SU-DHL-6 (cell line): Measurements from ENCODE around the gene CCDC182.

Experiments
- H2AFZ ChIP-seq: fragments of 200-600 bp; sonication (generic); 2 replicates; pipeline ENCODE4 v1.6.1; 2014; ENCODE audit warnings: low read depth, mild to moderate bottlenecking, moderate library complexity, mixed read lengths, antibody characterized with exemption, low read length; ENCODE audit not compliant: severe bottlenecking
- H3F3A ChIP-seq: fragments of 200-600 bp; shearing (Covaris generic); 2 replicates; pipeline ENCODE4 v1.6.0; 2016; ENCODE audit warnings: antibody characterized with exemption, mild to moderate bottlenecking; ENCODE audit not compliant: insufficient read depth
- H3K27ac ChIP-seq: fragments of 200-600 bp; sonication (generic); 2 replicates; pipeline ENCODE4 v1.5.1; 2016; ENCODE audit warnings: low read depth, mild to moderate bottlenecking, low read length, moderate library complexity, mixed read lengths
- H3K27me3 ChIP-seq: fragments of 200-600 bp; sonication (generic), shearing (Covaris generic); 2 replicates; pipeline ENCODE4 v1.6.0; 2014; ENCODE audit warnings: mild to moderate bottlenecking, low read length
- H3K36me3 ChIP-seq: fragments of 200-600 bp; sonication (generic); 2 replicates; pipeline ENCODE4 v1.6.1; 2014; ENCODE audit warnings: mild to moderate bottlenecking, low read length, mixed read lengths
- H3K4me2 ChIP-seq: fragments of 300-600, 200-600 bp; shearing (Covaris generic), sonication (generic); 2 replicates; pipeline ENCODE4 v1.6.0; 2014; ENCODE audit warnings: low read length, low read depth, mild to moderate bottlenecking; ENCODE audit not compliant: poor library complexity, severe bottlenecking
- H3K4me3 ChIP-seq: fragments of 200-600 bp; sonication (generic); 2 replicates; pipeline ENCODE4 v1.5.1; 2014; ENCODE audit warnings: antibody characterized with exemption, low read length, mild to moderate bottlenecking, mixed read lengths; ENCODE audit not compliant: insufficient read depth, poor library complexity, severe bottlenecking
- H3K79me2 ChIP-seq: fragments of 200-600 bp; sonication (generic); 2 replicates; pipeline ENCODE4 v1.6.1; 2014; ENCODE audit warnings: mild to moderate bottlenecking, low read length, moderate library complexity; ENCODE audit not compliant: insufficient read depth
- H3K9ac ChIP-seq: fragments of 200-600 bp; sonication (generic); 2 replicates; pipeline ENCODE4 v1.7.0; 2014; ENCODE audit warnings: mild to moderate bottlenecking, low read length
- H3K9me2 ChIP-seq: fragments of 200-600 bp; sonication (generic); replicated peaks from 2 replicates; pipeline ENCODE4 v1.6.1; 2014; ENCODE audit warnings: low read length; ENCODE audit not compliant: insufficient read depth
- H3K9me3 ChIP-seq: fragments of 200-600 bp; sonication (generic); 2 replicates; pipeline ENCODE4 v1.6.1; 2014; ENCODE audit warnings: low read length, mixed read lengths; ENCODE audit not compliant: insufficient read depth
- H4K20me1 ChIP-seq: fragments of 200-600 bp; sonication (generic); 2 replicates; pipeline ENCODE4 v1.6.1; 2014; ENCODE audit warnings: low read depth, mild to moderate bottlenecking, antibody characterized with exemption, low read length, moderate library complexity, mixed read lengths
- CTCF ChIP-seq: fragments of 200-600 bp; sonication (generic); IDR thresholded peaks from one replicate; pipeline ENCODE4 v1.5.1; 2017; ENCODE audit warnings: antibody characterized with exemption, mild to moderate bottlenecking, low read length, moderate library complexity; ENCODE audit not compliant: insufficient read depth, poor library complexity, severe bottlenecking
- EZH2phosphoT487 ChIP-seq: fragments of 200-600 bp; sonication (generic), shearing (Covaris generic); conservative IDR thresholded peaks from 2 replicates; pipeline ENCODE4 v1.6.1; 2018; ENCODE audit warnings: mild to moderate bottlenecking, antibody characterized with exemption, low read length, moderate library complexity, mixed read lengths

Gene CCDC182

GRCh38 chr17:57745242-57745641, at the start of gene CCDC182:
Gene CCDC182, minus strand, starts transcription at chr17:57745299. Its CDS starts 27 bp downstream, at chr17:57745272.
- TF ChIP-seq CTCF (no peak), EZH2phosphoT487 (no peak)
- Histone ChIP-seq H3K9me2 (no peaks in the 10 kb centered on the region), H2AFZ (no peak within 1 kb of the TSS), H3K27ac (no peak within 1 kb of the TSS), H3K4me3 (no peak within 1 kb of the TSS), H3K79me2 (no peaks in the 10 kb centered on the region), H3K27me3 (no peaks in the 10 kb centered on the region), H3K36me3 (no peaks in the 10 kb centered on the region), H3F3A (no peaks in the 10 kb centered on the region), H4K20me1 (no peaks in the 10 kb centered on the region), H3K4me2 (no peak within 1 kb of the TSS), H3K9ac (no peak within 1 kb of the TSS), H3K9me3 (no peaks in the 10 kb centered on the region)

GRCh38 chr17:57794841-57795240, 49.7 kb upstream of the CCDC182 start:
- TF ChIP-seq EZH2phosphoT487, result no peak
- no peak for TF ChIP-seq CTCF
- Histone ChIP-seq H3K4me2 (no peak overlapping the region), H3K4me3 (no peak overlapping the region), H2AFZ (no peak overlapping the region), H3F3A (no peaks in the 10 kb centered on the region), H4K20me1 (no peaks in the 10 kb centered on the region), H3K27ac (no peak overlapping the region), H3K9ac (no peak overlapping the region), H3K79me2 (no peaks in the 10 kb centered on the region), H3K9me2 (no peaks in the 10 kb centered on the region), H3K9me3 (no peaks in the 10 kb centered on the region), H3K27me3 (no peaks in the 10 kb centered on the region), H3K36me3 (no peaks in the 10 kb centered on the region)

GRCh38 chr17:57788725-57789124, 43.6 kb upstream of the CCDC182 start:
- Histone ChIP-seq H3K9me3 (no peaks in the 10 kb centered on the region), H3K9ac (no peak overlapping the region), H2AFZ (no peak overlapping the region), H3K4me3 (no peak overlapping the region), H3F3A (no peaks in the 10 kb centered on the region), H3K79me2 (no peaks in the 10 kb centered on the region), H3K27me3 (no peaks in the 10 kb centered on the region), H4K20me1 (no peaks in the 10 kb centered on the region), H3K9me2 (no peaks in the 10 kb centered on the region), H3K27ac (no peak overlapping the region), H3K36me3 (no peaks in the 10 kb centered on the region), H3K4me2 (no peak overlapping the region)
- TF ChIP-seq EZH2phosphoT487 (no peak), CTCF (no peak)
